ENCODE data around the gene LGALS13.

DNA sequence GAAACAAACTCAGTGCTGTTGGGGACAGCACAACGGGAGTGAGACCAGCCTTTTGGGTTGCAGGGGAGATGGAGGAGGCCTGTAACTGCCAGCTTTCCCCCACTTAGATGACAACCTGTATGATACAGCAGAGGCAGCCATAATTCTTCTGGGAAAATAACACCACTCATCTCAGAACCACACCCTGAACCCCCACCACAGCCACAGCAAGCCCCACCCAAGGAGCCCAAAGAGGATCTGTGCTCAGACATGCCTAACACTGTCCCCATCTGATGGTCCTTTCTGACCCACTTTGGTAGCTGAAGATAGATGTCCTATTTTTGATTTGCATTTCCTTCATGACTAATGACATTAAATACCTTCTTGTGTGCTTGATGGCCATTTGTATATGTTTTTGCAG lies 15.4 kb downstream of the LGALS13 start:
- TF ChIP-seq TAF1 (IDR thresholded peaks at IDR 0.05; ENCODE audit: low read depth, low read length) = no peak
- no peak for TF ChIP-seq KDM1A (IDR thresholded peaks at IDR 0.05; ENCODE audit: borderline replicate concordance, low read length)
- TF ChIP-seq, protein P1, sequence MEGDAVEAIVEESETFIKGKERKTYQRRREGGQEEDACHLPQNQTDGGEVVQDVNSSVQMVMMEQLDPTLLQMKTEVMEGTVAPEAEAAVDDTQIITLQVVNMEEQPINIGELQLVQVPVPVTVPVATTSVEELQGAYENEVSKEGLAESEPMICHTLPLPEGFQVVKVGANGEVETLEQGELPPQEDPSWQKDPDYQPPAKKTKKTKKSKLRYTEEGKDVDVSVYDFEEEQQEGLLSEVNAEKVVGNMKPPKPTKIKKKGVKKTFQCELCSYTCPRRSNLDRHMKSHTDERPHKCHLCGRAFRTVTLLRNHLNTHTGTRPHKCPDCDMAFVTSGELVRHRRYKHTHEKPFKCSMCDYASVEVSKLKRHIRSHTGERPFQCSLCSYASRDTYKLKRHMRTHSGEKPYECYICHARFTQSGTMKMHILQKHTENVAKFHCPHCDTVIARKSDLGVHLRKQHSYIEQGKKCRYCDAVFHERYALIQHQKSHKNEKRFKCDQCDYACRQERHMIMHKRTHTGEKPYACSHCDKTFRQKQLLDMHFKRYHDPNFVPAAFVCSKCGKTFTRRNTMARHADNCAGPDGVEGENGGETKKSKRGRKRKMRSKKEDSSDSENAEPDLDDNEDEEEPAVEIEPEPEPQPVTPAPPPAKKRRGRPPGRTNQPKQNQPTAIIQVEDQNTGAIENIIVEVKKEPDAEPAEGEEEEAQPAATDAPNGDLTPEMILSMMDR (IDR thresholded peaks at IDR 0.05; ENCODE audit: control extremely low read depth in 1 of 3, insufficient read depth in 1 of 3, low read depth in 1 of 3, low read length in 3 of 3) = no peak
- no peak for TF ChIP-seq POLR2A (IDR thresholded peaks at IDR 0.05; ENCODE audit: control extremely low read depth in 1 of 2, low read depth in 2 of 2, low read length in 2 of 2)
- no peak for TF ChIP-seq BRCA1 (IDR thresholded peaks at IDR 0.05; ENCODE audit: low read depth, low read length)

Measured in H1 (cell line).